ENCODE results near the gene GET3.
"Not testable (repeated sequence)": the region's sequence is repeated elsewhere in the genome, so short reads cannot be mapped to it uniquely, and the experiment has no call there.

The GET3 gene

DNA sequence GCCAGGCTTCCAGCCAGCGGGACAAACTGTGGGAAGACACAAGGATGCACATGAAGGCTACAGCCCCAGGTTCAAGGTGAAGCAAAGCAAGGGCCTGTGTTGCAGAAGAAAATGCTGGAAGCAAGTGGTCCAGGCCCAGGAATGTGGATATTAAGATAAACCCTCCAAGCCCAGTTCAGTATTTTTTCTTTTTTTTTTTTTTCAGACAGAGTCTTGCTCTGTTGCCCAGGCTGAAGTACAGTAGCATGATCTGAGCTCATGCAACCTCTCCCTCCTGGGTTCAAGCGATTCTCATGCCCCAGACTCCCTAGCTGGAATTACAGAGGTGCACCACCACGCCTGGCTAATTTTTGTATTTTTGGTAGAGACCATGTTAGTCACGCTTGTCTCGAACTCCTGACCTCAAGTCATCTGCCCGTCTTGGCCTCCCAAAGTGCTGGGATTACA, 59.9 kb downstream of the GET3 start:
- Histone ChIP-seq H3K27ac (ENCODE audit: low read length) (no peak overlapping the region), H3K79me2 (ENCODE audit: low read length) (peaks cover 24% of the 10 kb centered on the region), H2AFZ (ENCODE audit: low read length) (no peak overlapping the region), H3K4me3 (ENCODE audit: low read length) (no peak overlapping the region), H3K9ac (ENCODE audit: low read length) (no peak overlapping the region), H3K27me3 (replicated peaks; ENCODE audit: insufficient read depth, low read length) (no peaks in the 10 kb centered on the region), H3F3A (ENCODE audit: insufficient read depth, low read length) (peaks cover 19% of the 10 kb centered on the region), H3K4me1 (ENCODE audit: low read length) (peaks cover 16% of the 10 kb centered on the region; the same call in 1 of the 2 replicates), H4K20me1 (ENCODE audit: insufficient read depth, low read length) (no peaks in the 10 kb centered on the region), H3K9me3 (replicated peaks; ENCODE audit: insufficient read depth, low read length) (no peaks in the 10 kb centered on the region), H3K4me2 (ENCODE audit: low read depth, low read length) (no peak overlapping the region), H3K9me2 (replicated peaks; ENCODE audit: insufficient read depth, low read length) (no peaks in the 10 kb centered on the region), H3K36me3 (replicated peaks; ENCODE audit: insufficient read depth, low read length) (no peaks in the 10 kb centered on the region; the same call in 1 of the 2 replicates)
- TF ChIP-seq EZH2phosphoT487 (IDR thresholded peaks at IDR 0.05; ENCODE audit: low read length) (no peak), EZH2 (optimal IDR thresholded peaks at IDR 0.05; ENCODE audit: low read depth, low read length) (no peak)
- TF ChIP-seq, protein P1, sequence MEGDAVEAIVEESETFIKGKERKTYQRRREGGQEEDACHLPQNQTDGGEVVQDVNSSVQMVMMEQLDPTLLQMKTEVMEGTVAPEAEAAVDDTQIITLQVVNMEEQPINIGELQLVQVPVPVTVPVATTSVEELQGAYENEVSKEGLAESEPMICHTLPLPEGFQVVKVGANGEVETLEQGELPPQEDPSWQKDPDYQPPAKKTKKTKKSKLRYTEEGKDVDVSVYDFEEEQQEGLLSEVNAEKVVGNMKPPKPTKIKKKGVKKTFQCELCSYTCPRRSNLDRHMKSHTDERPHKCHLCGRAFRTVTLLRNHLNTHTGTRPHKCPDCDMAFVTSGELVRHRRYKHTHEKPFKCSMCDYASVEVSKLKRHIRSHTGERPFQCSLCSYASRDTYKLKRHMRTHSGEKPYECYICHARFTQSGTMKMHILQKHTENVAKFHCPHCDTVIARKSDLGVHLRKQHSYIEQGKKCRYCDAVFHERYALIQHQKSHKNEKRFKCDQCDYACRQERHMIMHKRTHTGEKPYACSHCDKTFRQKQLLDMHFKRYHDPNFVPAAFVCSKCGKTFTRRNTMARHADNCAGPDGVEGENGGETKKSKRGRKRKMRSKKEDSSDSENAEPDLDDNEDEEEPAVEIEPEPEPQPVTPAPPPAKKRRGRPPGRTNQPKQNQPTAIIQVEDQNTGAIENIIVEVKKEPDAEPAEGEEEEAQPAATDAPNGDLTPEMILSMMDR (IDR thresholded peaks at IDR 0.05; ENCODE audit: low read length) = no peak
- no peak for DNase-seq

DNA sequence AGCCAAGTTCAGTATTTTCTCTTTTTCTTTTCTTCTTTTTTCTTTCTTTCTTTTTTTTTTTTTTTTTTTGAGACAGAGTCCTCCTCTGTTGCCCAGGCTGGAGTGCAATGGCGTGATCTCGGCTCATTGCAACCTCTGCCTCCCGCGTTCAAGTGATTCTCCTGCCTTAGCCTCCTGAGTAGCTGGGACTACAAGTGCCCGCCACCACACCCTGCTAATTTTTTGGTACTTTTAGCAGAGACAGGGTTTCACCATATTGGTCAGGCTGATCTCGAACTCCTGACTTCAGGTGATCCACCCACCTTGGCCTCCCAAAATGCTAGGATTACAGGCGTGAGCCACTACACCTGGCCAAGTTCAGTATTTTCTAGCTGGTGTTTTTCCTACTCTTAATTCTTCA, 60.3 kb downstream of the GET3 start:
- H3K9me3 ChIP-seq (replicated peaks; ENCODE audit: insufficient read depth, low read length); H3K4me3 ChIP-seq (ENCODE audit: low read length); DNase-seq; H3K9me2 ChIP-seq (replicated peaks; ENCODE audit: insufficient read depth, low read length); H3K27ac ChIP-seq (ENCODE audit: low read length); H3K9ac ChIP-seq (ENCODE audit: low read length); H3K27me3 ChIP-seq (replicated peaks; ENCODE audit: insufficient read depth, low read length); H3K4me2 ChIP-seq (ENCODE audit: low read depth, low read length); H2AFZ ChIP-seq (ENCODE audit: low read length); H3K36me3 ChIP-seq (replicated peaks; ENCODE audit: insufficient read depth, low read length); H4K20me1 ChIP-seq (ENCODE audit: insufficient read depth, low read length): not testable (repeated sequence)
- Histone ChIP-seq H3K79me2 (ENCODE audit: low read length) (peaks cover 19% of the 10 kb centered on the region), H3K4me1 (ENCODE audit: low read length) (peaks cover 20% of the 10 kb centered on the region), H3F3A (ENCODE audit: insufficient read depth, low read length) (peaks cover 15% of the 10 kb centered on the region)

Data from MM.1S (cell line).